GM08714 (cell line): ENCODE data around the gene PHC1.
"Not testable (repeated sequence)": the region's sequence is repeated elsewhere in the genome, so short reads cannot be mapped to it uniquely, and the experiment has no call there.

Experiments used
- H3K4me3 ChIP-seq: fragments of 200-500 bp; sonication (Bioruptor generic); 2 replicates; pipeline ENCODE4 v1.5.1; 2014; ENCODE audit warnings: mild to moderate bottlenecking, low read length, inconsistent platforms
- ZNF274 ChIP-seq: IDR thresholded peaks from 2 replicates; pipeline ENCODE4 v1.6.1; 2012; ENCODE audit warnings: mild to moderate bottlenecking, low read depth, low read length

PHC1 gene

DNA sequence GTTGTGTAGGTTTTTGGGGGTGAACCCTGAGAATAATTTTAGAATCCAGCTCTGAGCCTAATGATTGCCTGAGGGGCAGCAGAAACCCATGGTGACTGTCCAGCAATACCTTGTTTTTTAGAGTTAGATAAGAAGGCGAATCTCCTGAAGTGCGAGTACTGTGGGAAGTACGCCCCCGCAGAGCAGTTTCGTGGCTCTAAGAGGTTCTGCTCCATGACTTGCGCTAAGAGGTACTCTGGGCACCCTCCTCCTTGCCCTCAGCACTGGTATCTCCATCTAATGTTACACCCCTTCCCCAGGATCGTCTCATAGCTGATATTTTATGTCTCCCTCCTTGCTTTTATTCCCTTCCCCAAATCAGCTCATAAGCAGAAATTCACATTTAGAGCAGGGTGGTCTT, 22.4 kb downstream of the PHC1 start:
- H3K4me3 ChIP-seq = no peak overlapping the region
- TF ChIP-seq ZNF274 = no peak

DNA sequence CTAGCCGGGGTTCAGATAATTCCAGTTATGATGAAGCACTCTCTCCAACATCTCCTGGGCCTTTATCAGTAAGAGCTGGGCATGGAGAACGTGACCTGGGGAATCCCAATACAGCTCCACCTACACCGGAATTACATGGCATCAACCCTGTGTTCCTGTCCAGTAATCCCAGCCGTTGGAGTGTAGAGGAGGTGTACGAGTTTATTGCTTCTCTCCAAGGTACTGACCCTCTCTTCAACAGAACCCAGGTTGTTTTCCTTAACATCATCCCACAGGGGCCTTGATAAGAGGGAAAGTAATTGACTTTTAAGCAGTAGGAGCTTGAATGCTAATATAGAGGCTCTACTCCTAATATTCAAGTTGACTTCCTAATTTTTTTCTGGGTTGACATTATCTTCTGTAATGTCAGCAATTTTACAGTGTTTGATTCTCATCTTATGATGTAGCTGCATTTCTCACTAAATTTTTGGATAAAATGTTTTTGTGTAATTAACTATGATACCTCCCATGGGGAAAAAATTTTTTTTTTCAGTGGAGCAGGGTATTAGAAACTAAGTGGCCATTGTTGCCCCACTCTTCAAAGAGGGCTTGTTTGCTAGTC, 23.6 kb downstream of the PHC1 start:
- H3K4me3 ChIP-seq = not testable (repeated sequence)

DNA sequence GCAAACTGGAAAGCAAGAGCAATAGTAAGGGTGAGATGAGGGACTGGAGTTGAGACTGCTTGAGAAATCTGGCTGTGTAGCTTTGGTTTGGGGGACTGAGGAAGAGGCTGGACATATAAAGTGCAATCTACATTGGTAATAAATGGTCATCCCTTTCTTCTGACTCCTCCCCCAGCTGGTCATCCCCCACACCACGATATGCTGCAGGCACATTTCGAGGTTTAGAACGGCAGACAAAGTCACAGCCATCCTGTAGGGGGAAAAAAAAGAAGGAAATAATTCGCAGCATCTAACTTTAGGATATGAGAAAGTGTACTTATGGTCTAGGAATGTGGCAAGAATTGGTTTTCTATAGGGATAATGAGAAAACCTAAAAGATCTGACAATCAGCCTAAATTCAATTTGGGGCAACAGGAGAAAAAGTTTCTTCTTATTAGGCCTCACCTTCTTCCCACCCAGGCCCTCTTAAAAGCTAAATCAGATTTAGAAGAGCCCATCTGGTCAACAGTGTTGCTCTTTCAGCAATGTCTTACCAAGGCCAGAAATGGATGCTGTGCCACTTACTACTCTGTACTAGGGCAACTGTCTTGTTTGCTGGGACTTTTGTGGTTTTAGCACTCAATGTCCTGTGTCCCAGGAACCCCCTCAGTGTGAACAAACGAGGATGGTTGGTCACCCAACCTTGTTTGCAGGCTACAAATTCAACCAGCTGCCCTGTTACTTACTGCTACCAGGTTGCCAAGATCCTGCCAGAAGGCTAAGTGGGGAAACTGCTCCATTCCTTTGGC, 27.6 kb downstream of the PHC1 start:
- H3K4me3 ChIP-seq = no peak overlapping the region
- no peak for TF ChIP-seq ZNF274

DNA sequence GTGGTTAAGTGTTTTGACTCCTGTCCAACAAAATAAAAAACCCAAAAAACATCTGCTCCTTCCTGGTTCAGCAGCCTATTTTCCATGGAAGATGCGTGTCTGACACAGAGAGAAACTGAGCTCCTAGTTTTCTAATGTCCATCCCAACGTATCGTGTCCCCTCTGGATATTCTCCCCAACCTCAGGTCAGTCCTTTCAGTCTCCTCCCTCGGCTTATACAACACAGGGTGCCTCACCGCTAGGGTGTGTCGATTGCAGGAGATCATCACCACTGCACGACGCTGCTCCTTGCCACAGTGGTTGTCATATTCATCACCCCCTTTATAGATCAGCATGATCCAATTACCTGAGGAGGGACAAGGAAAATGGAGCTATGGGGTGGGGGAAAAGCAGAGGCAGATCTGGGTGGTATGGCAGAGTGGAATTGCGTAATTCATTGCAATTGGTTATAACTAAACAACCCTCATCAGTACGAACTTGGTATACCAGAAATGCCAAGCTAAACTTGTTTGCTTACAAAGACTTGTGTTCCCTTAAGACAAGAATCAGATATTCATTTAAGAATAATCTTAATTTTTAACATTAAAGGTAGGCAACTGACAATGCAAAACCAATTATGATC, 29.4 kb downstream of the PHC1 start:
- TF ChIP-seq ZNF274 = no peak
- H3K4me3 ChIP-seq = no peak overlapping the region

DNA sequence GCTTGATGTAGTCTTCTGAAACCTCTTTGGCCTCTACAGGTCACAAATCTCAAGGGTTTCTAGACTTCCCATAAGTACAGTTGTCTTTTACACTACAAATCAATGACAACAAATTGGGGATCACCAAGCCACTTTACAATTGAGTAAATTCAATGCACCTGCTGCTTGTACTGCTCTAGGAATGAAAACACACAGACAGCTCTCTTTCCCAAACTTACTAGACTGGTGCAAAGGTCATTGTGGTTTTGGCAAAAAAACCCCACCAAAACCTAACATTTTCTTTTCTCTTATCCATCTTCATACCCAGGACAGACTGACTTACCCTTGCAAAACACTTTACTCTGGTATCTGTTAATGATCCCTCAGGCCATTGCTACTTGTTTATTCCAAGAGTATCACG, 32.4 kb downstream of the PHC1 start:
- no peak for TF ChIP-seq ZNF274
- H3K4me3 ChIP-seq = no peak overlapping the region

DNA sequence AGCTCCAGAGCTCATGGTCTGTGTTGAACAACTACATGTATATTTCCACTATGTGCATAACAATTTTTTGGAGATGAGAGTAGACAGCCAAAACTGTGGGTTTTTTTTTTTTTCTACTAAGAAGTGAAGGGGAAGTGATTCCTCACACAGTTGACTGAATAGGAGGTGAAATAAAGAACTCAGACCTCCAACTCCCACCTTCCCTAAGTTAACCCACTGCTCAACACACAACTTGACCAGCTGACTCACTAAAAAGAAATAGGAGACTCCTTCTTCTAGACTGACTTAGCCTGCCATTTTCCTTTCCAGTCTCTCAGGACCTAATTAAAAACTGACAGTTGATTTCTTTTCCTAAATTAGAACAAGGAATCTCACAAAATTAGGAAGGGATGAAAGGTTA, 33.4 kb downstream of the PHC1 start:
- H3K4me3 ChIP-seq = peak overlapping the region; percentile 39
- no peak for TF ChIP-seq ZNF274

DNA sequence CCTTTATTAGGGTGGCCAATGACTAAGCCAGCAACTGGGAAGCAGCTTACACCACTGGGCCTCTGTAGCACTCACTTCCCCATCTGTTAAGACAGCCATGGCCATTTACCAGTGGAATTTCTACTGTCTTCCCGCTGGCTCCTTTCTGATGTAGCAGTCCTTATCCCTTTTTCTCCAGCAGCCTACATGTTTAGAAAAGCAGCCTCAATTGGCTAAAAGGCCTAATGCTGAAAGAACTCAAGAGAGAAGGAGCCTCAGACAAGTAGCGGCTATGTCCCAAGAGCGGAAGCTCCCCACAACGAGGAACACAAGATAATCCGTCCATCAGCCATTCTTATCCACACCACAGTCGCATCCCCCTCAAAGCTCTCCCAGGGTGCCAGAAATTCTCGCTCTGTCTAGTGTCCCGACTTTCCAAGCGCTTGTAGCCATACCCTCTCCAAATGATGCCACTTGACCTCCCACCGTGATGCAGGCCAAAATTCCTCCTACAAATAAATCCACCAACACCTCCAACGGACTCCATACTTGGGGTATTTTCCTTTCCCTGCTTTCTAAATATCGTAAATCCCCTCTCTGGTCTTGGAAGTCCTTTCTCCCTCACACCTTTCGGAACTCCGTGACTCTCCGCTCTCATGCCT, 34.5 kb downstream of the PHC1 start:
- no peak for TF ChIP-seq ZNF274
- H3K4me3 ChIP-seq = peak overlapping the region; percentile 92

DNA sequence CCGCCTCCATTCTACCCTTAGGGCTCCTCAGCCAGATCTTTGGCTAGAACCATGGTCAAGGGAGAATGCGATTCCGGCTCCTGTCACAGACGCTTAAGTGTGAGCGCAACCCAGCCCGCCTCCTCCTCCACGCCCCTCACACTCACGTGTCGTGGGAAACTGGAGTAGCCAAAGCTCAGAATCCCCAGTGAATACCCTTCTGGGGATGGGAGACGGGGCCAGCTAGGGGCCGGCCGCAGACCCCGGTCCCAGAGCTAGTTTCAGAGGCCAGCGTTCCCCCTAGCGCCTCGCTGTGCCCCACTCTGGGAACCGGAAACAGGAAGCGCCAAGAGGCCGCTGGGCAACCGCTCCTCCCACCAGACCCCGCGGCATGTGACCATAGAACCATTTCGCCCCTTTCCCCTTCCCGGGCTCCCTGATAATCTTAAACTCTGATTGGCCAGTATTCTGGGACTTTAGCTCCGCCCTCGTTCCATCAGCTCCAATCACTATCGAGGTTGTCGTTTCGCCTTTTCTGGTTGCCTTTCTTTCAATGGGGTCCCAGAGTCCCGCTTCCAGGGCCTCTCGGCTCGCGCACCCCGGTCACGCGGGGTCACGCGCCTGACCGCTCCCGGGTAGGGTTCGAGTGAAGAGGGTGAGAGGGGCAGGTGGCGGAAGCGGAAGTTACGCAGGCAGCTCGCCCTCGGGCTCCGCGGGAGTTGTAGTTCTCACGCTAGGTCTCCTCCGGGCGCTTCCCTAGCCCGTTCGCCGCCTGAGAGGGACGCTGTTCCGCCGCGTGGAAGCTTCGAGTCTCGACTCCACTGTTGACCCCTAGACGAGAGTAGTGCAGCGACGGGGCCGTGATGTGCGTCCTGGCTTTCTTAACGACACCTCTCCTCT, 35.3 kb downstream of the PHC1 start, which contains the start of gene M6PR:
M6PR (minus strand) TSS at position 304 of the 879 bp plus-strand sequence. CDS start 3,241 bp downstream, outside the sequence.
- TF ChIP-seq ZNF274 = no peak
- H3K4me3 ChIP-seq = peak within 1 kb of the TSS; percentile 92

DNA sequence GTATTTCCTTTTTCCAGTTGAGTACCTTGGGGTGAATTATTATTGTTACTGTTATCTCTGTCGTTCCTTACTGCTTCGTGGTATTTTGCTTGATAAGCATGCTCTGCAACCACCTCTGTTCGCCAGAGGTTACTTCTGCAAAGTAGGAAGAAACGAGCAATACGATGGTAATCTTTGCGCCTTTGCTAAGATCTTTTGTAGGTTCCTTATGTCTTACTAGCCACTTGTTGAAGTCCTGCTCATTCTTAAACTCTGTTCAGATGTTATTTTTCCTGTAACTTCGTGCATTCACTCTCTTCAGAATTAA, 35.9 kb downstream of the PHC1 start:
- TF ChIP-seq ZNF274 = no peak
- H3K4me3 ChIP-seq = peak overlapping the region; percentile 92

DNA sequence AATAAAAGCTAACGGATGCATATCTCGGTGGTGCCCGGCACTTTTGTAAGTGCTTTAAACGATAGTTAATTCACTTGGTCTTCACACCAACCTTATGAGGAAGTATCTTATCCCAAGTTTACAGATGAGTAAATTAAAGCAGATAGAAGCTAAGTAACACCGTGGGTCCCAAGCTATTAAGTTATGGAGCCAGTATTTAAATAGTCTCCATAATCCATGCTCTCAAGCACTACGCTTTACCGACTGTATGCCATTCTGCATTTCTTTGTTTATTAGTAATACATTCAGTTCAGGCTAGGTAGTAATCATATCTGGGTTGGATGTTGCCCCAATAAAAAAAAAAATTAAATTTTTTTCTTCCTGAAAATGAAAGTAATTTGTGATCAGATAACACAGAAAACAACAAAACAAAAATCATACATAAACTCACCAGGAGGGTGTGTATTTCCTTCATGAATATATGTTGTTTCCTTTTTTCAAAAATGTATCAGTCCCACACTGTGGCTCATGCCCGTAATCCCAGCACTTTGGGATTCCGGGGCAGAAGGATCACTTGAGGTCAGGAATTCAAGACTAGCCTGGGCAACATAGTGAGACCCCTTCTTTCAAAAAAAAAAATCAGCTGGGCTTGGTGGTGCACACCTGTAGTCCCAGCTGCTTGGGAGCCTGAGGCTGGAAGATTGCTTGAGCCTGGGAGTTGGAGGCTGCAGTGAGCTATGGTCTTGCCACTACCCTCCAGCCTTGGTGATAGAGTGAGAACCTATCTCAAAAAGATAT, 36.6 kb downstream of the PHC1 start:
- H3K4me3 ChIP-seq = peak overlapping the region; percentile 92
- TF ChIP-seq ZNF274 = no peak

DNA sequence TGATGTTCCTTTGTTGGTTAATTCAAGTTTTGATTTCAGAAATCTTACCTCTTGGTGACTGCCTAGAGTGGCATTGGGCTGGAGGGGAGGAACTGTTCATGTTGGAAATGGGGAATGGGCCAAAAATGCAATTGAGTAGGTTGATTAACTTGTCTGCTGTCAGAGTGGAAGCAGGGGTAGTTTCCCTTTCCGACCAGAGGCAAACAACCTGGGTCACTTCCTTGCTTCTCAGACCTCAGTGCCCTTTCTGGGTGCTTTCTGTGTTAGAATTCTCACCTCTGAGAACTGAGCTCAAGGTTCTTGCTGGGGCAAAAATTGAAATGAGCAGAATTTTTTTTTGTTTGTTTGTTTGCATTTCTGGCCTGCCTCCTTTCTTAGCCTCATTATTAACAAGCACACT, 37.4 kb downstream of the PHC1 start:
- TF ChIP-seq ZNF274 = no peak
- H3K4me3 ChIP-seq = no peak overlapping the region

DNA sequence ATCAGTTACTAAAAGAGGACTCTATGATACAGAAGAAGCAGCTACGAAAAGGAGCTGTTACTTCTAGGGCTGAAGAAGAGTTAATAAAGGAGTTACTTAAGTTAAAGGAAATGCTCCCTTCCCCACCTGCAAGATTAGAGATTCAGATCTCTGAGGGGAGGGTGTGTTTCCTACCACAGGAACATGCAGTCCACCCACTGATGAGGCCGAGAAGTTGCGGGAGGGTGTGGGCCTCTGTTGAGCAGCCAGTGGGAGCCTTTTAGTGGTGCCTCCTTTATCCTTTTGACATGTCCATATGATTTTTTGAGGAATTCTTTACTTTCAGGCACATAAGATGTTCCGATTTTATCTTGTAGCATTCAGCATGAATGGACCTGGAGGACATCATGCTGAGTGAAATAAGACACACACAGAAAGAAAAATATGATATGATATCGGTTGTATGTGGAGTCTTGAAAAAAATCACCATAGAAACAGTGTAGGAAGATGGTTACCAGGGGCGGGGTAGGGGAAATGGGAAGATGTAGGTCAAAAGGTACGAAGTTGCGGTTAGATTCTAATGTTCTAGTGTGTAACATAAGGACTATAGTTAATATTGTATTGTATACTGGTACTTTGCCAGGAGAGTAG, 39.6 kb downstream of the PHC1 start:
- TF ChIP-seq ZNF274 = no peak
- no peak overlapping the region for H3K4me3 ChIP-seq

DNA sequence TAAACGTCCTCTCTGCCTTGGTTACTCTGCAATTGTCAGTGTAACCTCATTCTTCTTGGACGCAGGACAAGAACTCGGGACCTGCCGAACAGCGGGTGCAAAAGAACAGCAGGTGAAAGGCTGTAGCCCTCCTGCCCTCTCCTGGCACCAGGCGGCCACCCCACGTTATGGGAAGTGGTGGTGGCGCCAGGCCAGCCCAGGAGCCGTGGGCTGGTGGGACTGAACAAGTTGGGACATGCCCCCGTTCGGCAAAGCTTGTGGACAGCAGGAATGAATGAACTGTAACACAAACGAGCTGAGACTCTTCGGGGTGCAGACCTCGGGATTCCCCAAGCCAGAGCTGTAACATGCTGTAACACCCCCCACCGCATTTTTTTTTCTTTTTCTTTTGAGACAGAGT, 41.8 kb downstream of the PHC1 start:
- no peak for TF ChIP-seq ZNF274

More for the DNA sequence above, 41.8 kb downstream of the PHC1 start:
- H3K4me3 ChIP-seq = no peak overlapping the region
